Mesendoderm (in vitro differentiated cells): ENCODE data around the gene EARS2.
"Not testable (repeated sequence)": the region's sequence is repeated elsewhere in the genome, so short reads cannot be mapped to it uniquely, and the experiment has no call there.

Experiments used
- DNase-seq: peaks from one replicate; pipeline ENCODE4 v3.0.0; 2013
- H2AK5ac ChIP-seq: 2 replicates; pipeline ENCODE4 v1.6.1; 2013; ENCODE audit warnings: low read length, inconsistent platforms
- H2BK120ac ChIP-seq: 2 replicates; pipeline ENCODE4 v1.6.1; 2013; ENCODE audit warnings: low read depth, mild to moderate bottlenecking, low read length, moderate library complexity, mixed read lengths
- H2BK15ac ChIP-seq: replicated peaks from 2 replicates; pipeline ENCODE4 v1.6.1; 2013; ENCODE audit warnings: low read depth, mild to moderate bottlenecking, moderate library complexity
- H2BK5ac ChIP-seq: 2 replicates; pipeline ENCODE4 v1.6.1; 2013; ENCODE audit warnings: low read length, inconsistent platforms
- H3K18ac ChIP-seq: 2 replicates; pipeline ENCODE4 v1.6.1; 2013; ENCODE audit warnings: mild to moderate bottlenecking, low read length, mixed read lengths
- H3K23ac ChIP-seq: one replicate; pipeline ENCODE4 v1.6.1; 2013; ENCODE audit warnings: low read length
- H3K27ac ChIP-seq: 2 replicates; pipeline ENCODE4 v1.5.1; 2013; ENCODE audit warnings: low read depth, mild to moderate bottlenecking, inconsistent platforms, low read length, moderate library complexity
- H3K27me3 ChIP-seq: 2 replicates; pipeline ENCODE4 v1.6.1; 2013; ENCODE audit warnings: low read length, control low read depth, mild to moderate bottlenecking, inconsistent platforms; ENCODE audit not compliant: insufficient read depth, poor library complexity
- H3K36me3 ChIP-seq: 2 replicates; pipeline ENCODE4 v1.6.1; 2013; ENCODE audit warnings: low read length, inconsistent platforms; ENCODE audit not compliant: control insufficient read depth, insufficient read depth
- H3K4ac ChIP-seq: one replicate; pipeline ENCODE4 v1.6.1; 2013; ENCODE audit warnings: low read depth, mild to moderate bottlenecking, low read length, moderate library complexity
- H3K4me1 ChIP-seq: 2 replicates; pipeline ENCODE4 v1.6.1; 2013; ENCODE audit warnings: low read depth, low read length, inconsistent platforms; ENCODE audit not compliant: control insufficient read depth
- H3K4me2 ChIP-seq: 2 replicates; pipeline ENCODE4 v1.6.1; 2013; ENCODE audit warnings: low read length
- H3K4me3 ChIP-seq: 2 replicates; pipeline ENCODE4 v1.5.1; 2013; ENCODE audit warnings: mild to moderate bottlenecking, low read length
- H3K56ac ChIP-seq: one replicate; pipeline ENCODE4 v1.6.1; 2013; ENCODE audit warnings: low read length
- H3K79me1 ChIP-seq: 2 replicates; pipeline ENCODE4 v1.6.1; 2013; ENCODE audit warnings: low read length, inconsistent platforms
- H3K79me2 ChIP-seq: 2 replicates; pipeline ENCODE4 v1.6.1; 2013; ENCODE audit warnings: mild to moderate bottlenecking, low read length; ENCODE audit not compliant: control insufficient read depth, insufficient read depth
- H3K9ac ChIP-seq: 2 replicates; pipeline ENCODE4 v1.6.1; 2013; ENCODE audit warnings: low read length, inconsistent platforms
- H4K5ac ChIP-seq: one replicate; pipeline ENCODE4 v1.6.1; 2013; ENCODE audit warnings: low read length
- H4K8ac ChIP-seq: one replicate; pipeline ENCODE4 v1.6.1; 2013; ENCODE audit warnings: low read depth, mild to moderate bottlenecking, control low read depth, low read length, moderate library complexity
- WGBS: extraction: QIAGEN DNeasy Blood & Tissue Kit; methylation state at CpG from one replicate; pipeline ENCODE4 v1.1.7; 2013; ENCODE audit warnings: low lambda C conversion rate, missing lambda C conversion rate; ENCODE audit not compliant: insufficient coverage; ENCODE audit errors: extremely low coverage; 5-methylcytosine and 5-hydroxymethylcytosine counted together

The EARS2 gene

GRCh38 chr16:23552161-23552560 is 5.0 kb downstream of the EARS2 start:
- Histone ChIP-seq H3K4me1 (peaks cover 2% of the 10 kb centered on the region), H3K79me2 (peaks cover 2% of the 10 kb centered on the region), H2BK15ac (no peak overlapping the region), H3K27ac (no peak overlapping the region), H3K9ac (no peak overlapping the region), H3K4ac (no peak overlapping the region), H3K36me3 (peaks cover 13% of the 10 kb centered on the region), H4K5ac (no peak overlapping the region), H2BK120ac (no peak overlapping the region), H4K8ac (no peak overlapping the region), H3K27me3 (no peaks in the 10 kb centered on the region), H3K18ac (no peak overlapping the region), H2BK5ac (no peak overlapping the region), H3K79me1 (peaks cover 9% of the 10 kb centered on the region), H3K23ac (no peak overlapping the region), H3K4me3 (no peak overlapping the region), H3K4me2 (no peak overlapping the region), H2AK5ac (no peak overlapping the region), H3K56ac (no peak overlapping the region)
- peak; percentile 72 for DNase-seq
- WGBS: no CpG with 5 or more reads among the region's 6 CpGs

DNA sequence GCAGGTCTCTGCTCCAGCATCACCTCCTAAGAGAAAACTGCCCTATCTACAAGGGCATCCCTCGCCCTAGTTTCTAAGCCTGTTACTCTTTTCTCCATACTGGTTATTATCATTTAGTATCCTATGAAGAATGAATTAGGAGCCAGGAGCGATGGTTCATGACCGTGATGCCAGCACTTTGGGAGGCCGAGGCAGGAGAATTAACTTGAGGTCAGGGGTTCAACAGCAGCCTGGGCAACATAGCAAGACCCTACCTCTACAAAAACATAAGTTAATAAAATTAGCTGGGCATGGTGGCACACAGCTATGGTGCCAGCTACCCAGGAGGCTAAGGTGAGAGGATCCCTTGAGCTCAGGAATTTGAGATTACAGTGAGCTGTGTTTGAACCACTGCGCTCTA is 7.2 kb downstream of the EARS2 start:
- H3K4ac ChIP-seq: no peak overlapping the region
- no peak for DNase-seq
- H3K4me3 ChIP-seq: no peak overlapping the region
- no peak overlapping the region for H3K4me2 ChIP-seq
- no peak overlapping the region for H3K18ac ChIP-seq
- H3K56ac ChIP-seq: no peak overlapping the region
- H3K27ac ChIP-seq: no peak overlapping the region
- H3K4me1 ChIP-seq: no peaks in the 10 kb centered on the region
- WGBS: no CpG with 5 or more reads among the region's 5 CpGs
- no peak overlapping the region for H4K8ac ChIP-seq
- H2BK15ac ChIP-seq: no peak overlapping the region
- H2BK5ac ChIP-seq: no peak overlapping the region
- no peak overlapping the region for H2BK120ac ChIP-seq
- H3K36me3 ChIP-seq: peaks cover 13% of the 10 kb centered on the region
- H3K79me2 ChIP-seq: no peaks in the 10 kb centered on the region
- H3K79me1 ChIP-seq: peaks cover 4% of the 10 kb centered on the region
- no peak overlapping the region for H4K5ac ChIP-seq
- H3K27me3 ChIP-seq: no peaks in the 10 kb centered on the region
- H3K9ac ChIP-seq: no peak overlapping the region
- H3K23ac ChIP-seq: no peak overlapping the region
- H2AK5ac ChIP-seq: no peak overlapping the region

DNA sequence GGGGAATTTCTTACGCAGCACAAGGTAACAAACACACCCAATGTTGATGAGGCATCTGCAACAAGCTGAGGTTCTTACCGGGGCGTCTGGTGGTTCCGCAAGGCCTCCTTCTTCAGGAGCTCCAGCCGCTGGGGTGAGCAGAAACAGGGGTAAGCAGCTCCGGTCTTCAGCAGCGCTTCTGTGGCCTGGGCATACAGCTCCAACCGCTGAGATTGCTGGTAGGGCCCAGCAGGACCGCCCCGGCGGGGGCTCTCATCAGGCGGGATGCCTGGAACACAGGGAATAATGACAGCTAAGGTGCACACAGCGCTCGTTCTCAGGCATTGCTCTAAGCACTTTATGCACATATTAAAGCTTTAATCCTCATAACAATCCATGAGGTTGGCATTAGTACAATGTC is 12.7 kb downstream of the EARS2 start:
- Histone ChIP-seq H3K23ac (no peak overlapping the region), H3K56ac (no peak overlapping the region), H3K4me2 (no peak overlapping the region), H2BK120ac (no peak overlapping the region), H3K36me3 (peaks cover 13% of the 10 kb centered on the region), H3K18ac (no peak overlapping the region), H3K4me3 (no peak overlapping the region), H2BK5ac (no peak overlapping the region), H3K9ac (no peak overlapping the region), H3K4me1 (no peaks in the 10 kb centered on the region), H4K5ac (no peak overlapping the region), H3K27ac (no peak overlapping the region), H3K4ac (no peak overlapping the region), H3K79me2 (no peaks in the 10 kb centered on the region), H3K27me3 (no peaks in the 10 kb centered on the region), H2BK15ac (no peak overlapping the region), H3K79me1 (no peaks in the 10 kb centered on the region), H2AK5ac (no peak overlapping the region), H4K8ac (no peak overlapping the region)
- WGBS: no CpG with 5 or more reads among the region's 14 CpGs
- no peak for DNase-seq

GRCh38 chr16:23540817-23541178 is 16.4 kb downstream of the EARS2 start:
- H3K27me3 ChIP-seq, H2BK120ac ChIP-seq, H2AK5ac ChIP-seq, H3K79me2 ChIP-seq, H2BK15ac ChIP-seq, H4K5ac ChIP-seq, H3K27ac ChIP-seq, H3K9ac ChIP-seq, H3K56ac ChIP-seq, H3K4me1 ChIP-seq, H2BK5ac ChIP-seq, H3K4me3 ChIP-seq, H3K79me1 ChIP-seq, H3K4me2 ChIP-seq, H3K36me3 ChIP-seq, H3K4ac ChIP-seq, H3K18ac ChIP-seq, H3K23ac ChIP-seq, DNase-seq: not testable (repeated sequence)
- H4K8ac ChIP-seq: peak overlapping the region; percentile 41
- WGBS: no CpG with 5 or more reads among the region's 3 CpGs

DNA sequence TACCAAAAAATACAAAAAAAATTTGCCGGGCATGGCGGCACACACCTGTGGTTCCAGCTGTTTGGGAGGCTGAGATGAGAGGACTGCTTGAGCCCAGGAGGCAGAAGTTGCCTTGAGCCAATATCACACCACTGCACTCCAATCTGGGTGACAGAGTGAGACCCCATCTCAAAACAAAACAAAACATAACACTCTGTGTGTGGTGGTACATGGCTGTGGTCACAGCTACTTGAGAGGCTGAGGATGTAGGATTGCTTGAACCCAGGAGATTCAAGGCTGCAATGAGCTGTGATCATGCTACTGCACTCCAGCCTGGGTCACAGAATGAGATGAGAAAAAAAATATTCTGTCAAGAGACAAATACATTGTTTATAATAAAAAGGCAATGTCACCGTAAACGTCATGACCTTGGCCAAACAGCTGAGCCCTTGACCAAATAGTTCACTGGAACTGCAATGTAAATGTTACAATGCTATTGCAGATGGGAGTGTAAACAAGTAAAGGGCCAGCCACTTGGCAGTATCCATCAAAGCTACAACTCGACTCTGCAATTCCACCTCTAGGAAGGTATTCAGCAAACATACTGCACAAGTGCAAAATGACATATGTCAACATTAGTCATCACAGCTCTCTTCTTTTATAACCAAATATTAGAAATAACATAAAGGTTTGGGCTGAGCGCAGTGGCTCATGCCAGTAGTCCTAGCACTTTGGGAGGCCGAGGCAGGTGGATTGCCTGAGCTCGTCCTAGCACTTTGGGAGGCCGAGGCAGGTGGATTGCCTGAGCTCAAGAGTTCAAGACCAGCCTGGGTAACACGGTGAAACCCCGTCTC is 16.9 kb downstream of the EARS2 start:
- Histone ChIP-seq H3K56ac (no peak overlapping the region), H3K4me2 (no peak overlapping the region), H3K9ac (no peak overlapping the region), H3K79me1 (no peaks in the 10 kb centered on the region), H3K18ac (no peak overlapping the region), H3K36me3 (peaks cover 8% of the 10 kb centered on the region), H2BK5ac (no peak overlapping the region), H2BK15ac (no peak overlapping the region), H4K8ac (peak overlapping the region; percentile 41), H3K4ac (no peak overlapping the region), H2BK120ac (no peak overlapping the region), H3K23ac (no peak overlapping the region), H4K5ac (no peak overlapping the region), H2AK5ac (no peak overlapping the region), H3K79me2 (no peaks in the 10 kb centered on the region), H3K27ac (no peak overlapping the region), H3K27me3 (no peaks in the 10 kb centered on the region), H3K4me1 (no peaks in the 10 kb centered on the region), H3K4me3 (no peak overlapping the region)
- no CpG with 5 or more reads among the region's 11 CpGs for WGBS
- no peak for DNase-seq

- no CpG with 5 or more reads among the region's 1 CpG for WGBS
- no peak overlapping the region for H3K18ac ChIP-seq
- no peak overlapping the region for H3K4me3 ChIP-seq
- H3K36me3 ChIP-seq: peaks cover 10% of the 10 kb centered on the region
- DNase-seq: no peak
- H3K79me1 ChIP-seq: no peaks in the 10 kb centered on the region
- H3K56ac ChIP-seq: no peak overlapping the region
- H3K4me1 ChIP-seq: no peaks in the 10 kb centered on the region
- no peak overlapping the region for H2AK5ac ChIP-seq
- H2BK5ac ChIP-seq: no peak overlapping the region
- peak overlapping the region; percentile 70 for H3K4ac ChIP-seq
- H3K27me3 ChIP-seq: no peaks in the 10 kb centered on the region
- H4K8ac ChIP-seq: no peak overlapping the region
- H4K5ac ChIP-seq: no peak overlapping the region
- no peak overlapping the region for H3K23ac ChIP-seq
- H2BK15ac ChIP-seq: no peak overlapping the region
- no peak overlapping the region for H3K4me2 ChIP-seq
- no peak overlapping the region for H3K9ac ChIP-seq
- no peak overlapping the region for H3K27ac ChIP-seq
- no peaks in the 10 kb centered on the region for H3K79me2 ChIP-seq
- H2BK120ac ChIP-seq: no peak overlapping the region
Measured at GRCh38 chr16:23538919-23539278, 18.3 kb downstream of the EARS2 start.
